Measurements from ENCODE around the gene IFI6. TPM values are rescaled to one million over a fixed set of nuclear protein-coding genes. Genes with fewer than 3 reads are reported as not detected.

The IFI6 gene
- polyA plus RNA-seq, 3 donors, result 19.2 to 24.0 (median 22.0) TPM

Other genes starting within 250 kb of the IFI6 start
- gene WASF2, start 182.0 kb downstream of the IFI6 start, polyA plus RNA-seq (ENCODE audit: insufficient read length in 3 of 3), result 100 to 1,000 TPM; 123 to 124 (median 123) TPM
- gene AHDC1, start 68.0 kb downstream of the IFI6 start, polyA plus RNA-seq (ENCODE audit: insufficient read length in 3 of 3), result 10 to 100 TPM; 49.7 to 58.9 (median 49.8) TPM
- gene FGR, start 37.0 kb downstream of the IFI6 start, polyA plus RNA-seq (ENCODE audit: insufficient read length in 3 of 3), result 1 to 10 TPM; 1.5 to 1.9 (median 1.9) TPM
- 10 to 100 TPM; 10.8 to 18.4 (median 15.7) TPM for gene FAM76A, start 53.8 kb upstream of the IFI6 start, polyA plus RNA-seq (ENCODE audit: insufficient read length in 3 of 3)
- 10 to 100 TPM; 37.2 to 52.7 (median 43.4) TPM for gene STX12, start 101.0 kb upstream of the IFI6 start, polyA plus RNA-seq (ENCODE audit: insufficient read length in 3 of 3)
- gene PPP1R8, start 158.6 kb upstream of the IFI6 start, polyA plus RNA-seq (ENCODE audit: insufficient read length in 3 of 3), result 10 to 100 TPM; 46.3 to 61.5 (median 55.1) TPM
- 1 to 10 TPM; 4.1 to 4.5 (median 4.4) TPM for gene THEMIS2, start 200.4 kb upstream of the IFI6 start, polyA plus RNA-seq (ENCODE audit: insufficient read length in 3 of 3)
- gene RPA2, start 242.4 kb upstream of the IFI6 start, polyA plus RNA-seq (ENCODE audit: insufficient read length in 3 of 3), result 10 to 100 TPM; 64.0 to 67.7 (median 64.3) TPM

Measured in renal pelvis (tissue), 3 donors.